ENCODE measurements around the gene ARHGEF38.
"Not testable (repeated sequence)": the region's sequence is repeated elsewhere in the genome, so short reads cannot be mapped to it uniquely, and the experiment has no call there.

The ARHGEF38 gene

DNA sequence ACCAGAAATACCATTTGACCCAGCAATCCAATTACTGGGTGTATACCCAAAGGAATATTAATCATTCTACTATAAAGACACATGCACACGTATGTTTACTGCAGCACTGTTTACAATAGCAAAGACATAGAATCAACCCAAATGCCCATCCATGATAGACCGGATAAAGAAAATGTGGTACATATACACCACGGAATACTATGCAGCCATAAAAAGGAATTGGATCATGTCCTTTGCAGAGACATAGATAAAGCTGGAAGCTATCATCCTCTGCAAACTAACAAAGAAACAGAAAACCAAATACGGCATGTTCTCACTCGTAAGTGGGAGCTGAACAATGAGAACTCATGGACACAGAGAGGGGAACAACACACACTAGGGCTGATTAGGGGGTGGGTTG, 57.4 kb downstream of the ARHGEF38 start:
- not testable (repeated sequence) for DNase-seq (ENCODE audit: low read depth)

DNA sequence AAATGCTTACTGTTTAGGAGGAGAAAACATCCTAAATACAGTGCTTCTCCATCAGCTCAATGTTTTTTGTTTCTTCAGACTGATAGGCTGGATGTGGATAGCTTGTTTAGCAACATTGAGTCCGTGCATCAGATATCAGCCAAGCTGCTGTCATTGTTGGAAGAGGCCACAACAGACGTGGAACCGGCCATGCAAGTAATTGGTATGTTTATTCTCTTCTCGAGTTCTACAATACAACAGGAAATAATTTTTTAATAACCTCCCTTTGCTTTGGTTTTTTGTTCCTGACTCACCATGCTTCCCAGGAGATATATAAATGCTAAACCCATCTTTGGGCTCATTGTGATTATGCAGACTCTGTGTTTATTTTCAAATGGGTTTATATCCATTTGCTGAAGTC, 60.9 kb downstream of the ARHGEF38 start:
- DNase-seq (ENCODE audit: low read depth), result no peak

DNA sequence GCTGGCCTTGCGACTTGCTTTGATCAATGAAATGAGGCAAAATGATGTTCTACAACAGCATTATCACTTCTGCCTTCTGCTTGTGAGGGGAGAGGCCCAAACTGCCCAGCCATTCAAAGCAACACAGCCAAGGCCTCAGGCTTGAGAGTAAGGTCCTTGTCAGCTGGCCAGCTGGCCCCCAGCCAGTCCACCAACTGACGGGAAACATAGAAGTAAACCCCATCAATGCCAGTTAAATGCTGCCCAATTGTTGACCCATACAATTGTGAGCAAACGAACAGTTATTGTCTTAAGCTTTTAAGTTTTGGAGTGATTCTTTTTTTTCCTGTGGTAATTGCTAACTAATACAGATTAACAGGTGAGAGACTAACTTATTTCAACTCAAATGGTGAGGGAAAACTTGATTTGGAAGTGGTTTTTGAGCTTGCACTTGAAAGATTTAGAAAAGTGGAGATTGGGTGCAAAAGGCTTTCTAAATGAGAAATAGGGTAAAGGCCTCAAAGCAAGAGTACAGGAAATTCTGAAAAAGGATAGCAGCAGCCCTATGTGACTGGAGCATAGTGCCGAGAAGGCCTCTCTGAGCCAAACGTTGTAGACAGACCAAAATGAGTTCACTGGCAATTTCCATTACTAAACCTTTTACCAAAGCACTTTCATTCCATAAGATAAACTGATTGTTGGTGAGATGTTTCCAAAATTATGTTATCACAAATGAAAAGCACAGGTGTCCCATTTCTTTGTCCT, 66.9 kb downstream of the ARHGEF38 start:
- no peak for DNase-seq (ENCODE audit: low read depth)

DNA sequence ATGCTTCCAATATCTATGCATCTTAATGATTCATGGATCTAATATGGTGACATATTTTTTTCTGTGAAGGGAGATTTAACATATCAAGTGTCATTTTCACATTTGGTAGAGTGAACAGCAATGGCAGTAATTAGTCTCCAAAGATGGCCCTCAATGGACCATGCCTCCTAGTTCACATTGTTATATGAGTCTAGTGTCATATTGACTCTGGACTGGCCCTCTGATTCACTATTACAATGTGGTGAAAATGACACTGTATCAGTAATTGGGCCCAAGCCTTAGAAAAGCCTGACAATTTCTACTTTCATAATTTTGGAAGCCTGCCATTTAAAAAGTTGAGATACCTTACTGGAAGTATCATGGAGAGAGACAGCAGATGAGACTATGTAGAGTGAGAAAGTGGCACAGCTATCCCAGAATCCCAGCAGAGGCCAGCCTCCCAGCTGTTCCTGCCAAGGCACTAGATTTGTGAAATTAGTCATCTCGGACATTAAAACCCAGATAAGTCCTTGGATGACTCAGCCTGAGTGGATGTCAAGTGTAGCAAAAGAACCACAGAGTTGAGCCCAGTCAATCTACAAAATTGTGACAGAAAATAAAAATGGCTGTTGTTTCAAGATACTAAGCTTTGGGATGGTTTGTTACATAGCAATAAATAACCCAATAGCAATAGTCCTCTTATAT, 68.4 kb downstream of the ARHGEF38 start:
- DNase-seq (ENCODE audit: low read depth), result no peak

DNA sequence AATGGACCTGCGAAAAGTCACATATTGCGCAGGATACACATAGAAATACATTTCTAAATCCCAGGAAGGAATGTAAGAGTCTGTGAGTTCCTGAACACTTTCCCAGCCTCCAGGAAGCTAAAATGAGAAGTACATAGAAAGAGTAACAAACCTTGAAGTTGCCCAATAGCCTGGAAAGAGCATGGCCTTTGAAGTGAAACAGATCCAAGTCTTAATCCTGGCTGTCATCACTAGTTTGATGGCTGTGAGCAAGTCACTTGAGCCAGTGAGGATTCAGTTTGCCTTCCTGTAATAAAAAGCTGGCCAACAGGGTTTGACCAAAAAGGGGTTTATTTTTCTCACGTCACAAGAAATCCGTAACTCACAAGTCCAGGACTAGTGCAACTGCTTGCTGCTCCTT, 69.8 kb downstream of the ARHGEF38 start:
- no peak for DNase-seq (ENCODE audit: low read depth)

DNA sequence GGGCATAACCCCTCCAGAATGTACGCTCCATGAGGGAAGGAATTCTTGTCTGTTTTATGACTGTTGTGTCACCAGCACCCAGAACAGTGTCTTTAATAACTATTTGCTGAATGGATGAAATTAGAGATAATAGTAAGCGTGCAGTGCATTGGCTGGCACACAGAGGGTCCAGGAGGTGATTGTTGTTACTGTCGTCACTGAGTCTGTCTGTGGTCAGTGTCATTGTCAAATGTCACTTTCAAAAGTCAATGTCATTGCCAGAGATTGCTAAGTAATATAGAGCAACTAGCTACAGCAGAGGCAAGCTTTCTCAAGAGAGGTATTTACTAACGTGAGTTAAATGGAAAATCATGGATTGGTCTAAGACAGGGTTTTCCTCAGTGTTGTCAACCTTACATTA, 70.7 kb downstream of the ARHGEF38 start:
- DNase-seq (ENCODE audit: low read depth), result no peak

DNA sequence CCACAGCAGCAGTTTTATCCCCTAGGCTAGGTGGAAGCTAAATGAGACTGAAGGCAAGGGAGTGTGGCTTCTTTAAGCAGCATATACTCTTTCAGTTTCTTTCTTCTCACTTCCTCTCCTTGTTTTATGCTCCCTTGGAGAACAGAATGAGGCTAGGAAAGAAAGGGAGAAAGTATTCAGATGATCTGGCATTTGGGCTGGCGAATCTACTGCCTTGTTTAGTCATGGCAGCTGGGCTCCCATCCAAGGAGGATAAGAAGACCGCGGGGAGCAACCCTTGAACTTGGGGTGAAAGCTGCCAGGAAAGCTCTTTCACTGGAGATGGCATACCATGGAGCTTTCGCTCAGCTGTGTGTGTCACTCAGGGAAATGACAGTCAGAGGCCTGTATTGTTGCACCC, 72.1 kb downstream of the ARHGEF38 start:
- DNase-seq (ENCODE audit: low read depth), result no peak

DNA sequence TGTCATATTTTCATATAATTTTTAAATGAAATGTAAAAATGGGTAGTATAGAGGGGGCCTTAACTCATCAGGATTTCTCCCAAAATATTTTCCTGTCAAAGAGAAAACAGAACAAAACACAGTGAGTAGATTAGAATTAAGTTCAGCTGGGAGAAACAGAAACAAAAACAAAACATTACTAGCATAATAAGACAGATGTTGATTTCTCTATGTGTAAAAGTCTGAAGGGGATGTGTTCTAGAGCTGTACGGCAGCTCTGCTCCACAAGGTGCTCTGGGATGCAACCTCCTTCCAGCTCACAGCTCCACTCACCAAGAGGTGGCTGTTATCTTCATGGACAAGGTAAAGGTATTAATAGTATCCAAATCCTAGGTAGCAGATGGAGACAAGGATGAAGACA, 72.8 kb downstream of the ARHGEF38 start:
- DNase-seq (ENCODE audit: low read depth), result no peak

DNA sequence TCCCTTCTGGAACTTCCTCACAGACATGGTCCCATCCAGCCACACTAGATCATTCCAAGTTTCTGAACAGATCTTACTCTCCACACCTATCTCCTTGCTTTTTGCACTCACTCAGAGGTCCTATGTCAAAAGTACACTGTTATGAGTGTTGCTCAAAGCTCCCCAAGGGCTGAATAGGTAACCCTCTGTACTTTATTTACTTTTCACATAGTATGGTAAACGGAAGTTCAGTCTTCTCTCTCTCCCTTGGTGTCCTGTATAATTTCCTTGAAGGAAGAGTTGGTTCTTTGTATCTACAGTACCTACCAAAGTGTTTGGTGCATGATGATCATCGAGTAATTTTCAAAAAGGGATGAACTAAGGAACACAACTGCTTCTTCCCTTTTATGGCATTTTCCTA, 74.4 kb downstream of the ARHGEF38 start:
- DNase-seq (ENCODE audit: low read depth), result no peak

DNA sequence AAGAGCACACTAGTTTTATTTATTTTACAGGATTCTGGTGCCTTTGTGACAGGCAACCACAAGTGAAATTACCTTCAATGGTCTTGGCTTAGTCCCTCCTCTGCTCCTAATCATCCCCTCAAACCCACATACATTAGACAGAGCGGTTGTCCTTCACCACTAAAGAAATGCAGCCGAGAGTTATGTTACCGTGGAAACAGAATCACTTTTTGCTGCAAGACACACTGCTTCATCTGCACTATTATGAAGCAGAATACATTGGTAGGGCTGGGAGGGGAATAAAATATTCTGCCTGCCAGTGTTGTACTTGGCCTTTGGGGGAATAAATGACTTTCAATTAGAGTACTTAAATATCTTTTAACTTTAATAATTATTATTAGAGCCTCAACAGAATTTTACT, 75.2 kb downstream of the ARHGEF38 start:
- DNase-seq (ENCODE audit: low read depth), result no peak

DNA sequence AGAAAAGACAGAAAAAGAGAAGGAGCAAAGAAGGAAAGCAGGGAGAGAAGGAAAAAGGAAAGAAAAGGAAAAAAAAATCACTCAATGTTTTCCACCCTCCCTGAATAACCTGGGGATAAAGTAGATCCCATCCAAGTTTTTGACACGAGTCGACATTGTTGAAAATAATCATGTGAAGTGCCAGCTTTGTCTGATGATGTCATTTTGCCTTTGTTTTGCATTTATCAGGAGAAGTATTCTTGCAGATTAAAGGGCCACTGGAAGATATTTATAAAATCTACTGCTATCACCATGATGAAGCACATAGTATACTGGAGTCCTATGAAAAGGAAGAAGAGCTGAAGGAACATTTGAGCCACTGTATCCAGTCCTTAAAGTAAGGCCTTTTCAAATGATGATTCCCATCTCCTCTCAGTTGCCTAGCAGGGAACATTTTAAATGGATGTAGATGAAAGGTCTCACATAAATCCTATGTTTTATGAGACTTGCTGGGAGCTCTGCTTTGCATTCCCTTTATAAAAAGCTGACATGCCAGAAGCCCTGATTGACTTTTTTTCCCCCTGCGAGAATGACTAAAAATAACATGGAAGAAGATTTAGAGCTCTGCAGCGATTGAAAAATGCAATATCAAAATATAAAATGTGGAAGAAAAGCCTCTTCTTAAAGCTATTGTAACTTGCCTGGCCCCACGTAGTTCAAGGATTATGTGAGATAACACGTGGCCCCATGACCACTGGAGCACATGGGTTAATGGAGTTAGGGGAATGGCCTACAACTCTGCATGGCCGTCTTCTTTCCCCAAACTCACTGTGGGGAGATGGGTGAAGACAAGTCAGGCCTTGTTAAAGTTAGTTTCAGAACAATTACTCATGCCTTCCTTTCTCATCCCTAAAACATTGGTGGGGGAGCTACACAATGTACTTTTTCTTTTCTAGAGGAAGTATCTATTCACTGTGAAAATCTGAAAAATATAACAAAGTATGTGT, 78.5 kb downstream of the ARHGEF38 start:
- no peak for DNase-seq (ENCODE audit: low read depth)

DNA sequence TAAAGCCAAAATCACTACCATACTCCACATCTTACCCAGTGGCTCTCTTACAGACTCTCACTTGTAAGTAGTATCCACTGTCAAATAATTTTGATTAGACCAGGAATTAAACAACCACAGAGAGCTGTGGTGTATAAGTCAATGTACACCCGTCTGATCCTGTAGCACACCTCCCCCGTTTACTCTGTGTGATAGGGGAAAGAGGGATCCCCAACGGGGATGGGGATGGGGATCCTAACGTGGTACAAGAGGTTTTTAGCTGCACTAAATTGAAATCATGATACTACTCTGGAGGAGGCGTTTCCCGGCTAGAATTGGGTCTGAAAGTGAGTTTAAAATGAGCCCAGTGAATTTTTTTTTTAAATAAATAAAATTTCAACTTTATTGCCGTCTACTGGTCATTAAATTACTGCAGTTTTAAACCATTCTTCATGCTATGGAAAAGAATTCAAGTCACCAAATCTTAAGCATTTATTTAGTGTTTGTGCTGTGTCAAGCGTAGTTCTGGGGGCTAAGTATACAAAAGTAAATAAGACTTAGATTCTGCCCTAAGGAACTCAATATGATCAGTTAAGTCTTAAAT, 79.5 kb downstream of the ARHGEF38 start:
- DNase-seq (ENCODE audit: low read depth), result no peak

DNA sequence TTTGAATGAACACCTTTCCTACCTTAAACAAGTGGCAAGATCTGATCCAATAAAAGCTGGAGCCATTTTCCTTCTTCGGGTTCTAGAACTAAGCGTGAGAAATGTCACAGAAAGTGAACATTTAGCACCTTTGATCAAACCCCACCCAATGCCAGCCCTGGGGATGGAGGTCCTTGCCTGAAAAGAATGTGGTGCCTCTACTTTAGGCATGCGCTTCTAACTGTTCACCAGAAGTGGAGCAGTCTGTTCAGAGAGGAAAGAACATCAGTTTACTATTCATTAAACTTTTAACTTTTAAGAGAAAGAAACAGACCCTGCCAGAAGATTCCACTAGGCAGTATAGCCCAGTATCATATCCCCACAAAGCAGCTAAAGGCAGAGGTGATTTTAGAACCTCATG, 80.2 kb downstream of the ARHGEF38 start:
- no peak for DNase-seq (ENCODE audit: low read depth)

DNA sequence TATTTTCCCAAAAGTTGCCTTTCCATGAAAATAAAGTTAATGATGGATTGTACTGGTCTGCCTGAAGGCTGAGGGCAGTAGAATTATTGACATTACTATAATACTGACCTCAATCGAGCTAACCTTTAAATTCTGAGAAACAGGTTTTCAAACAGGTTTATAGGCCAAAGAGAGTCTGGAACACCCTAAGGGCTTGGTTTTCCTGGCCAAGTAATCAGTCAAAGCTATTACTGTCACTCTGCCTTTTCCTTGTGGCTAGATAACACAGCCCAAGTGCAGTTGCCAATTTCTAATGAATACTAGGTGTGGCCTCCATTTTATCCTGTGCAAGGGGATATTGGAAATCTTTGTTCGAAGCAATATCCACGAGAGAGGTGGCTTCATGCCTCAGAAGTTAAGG, 80.8 kb downstream of the ARHGEF38 start:
- DNase-seq (ENCODE audit: low read depth), result no peak

DNA sequence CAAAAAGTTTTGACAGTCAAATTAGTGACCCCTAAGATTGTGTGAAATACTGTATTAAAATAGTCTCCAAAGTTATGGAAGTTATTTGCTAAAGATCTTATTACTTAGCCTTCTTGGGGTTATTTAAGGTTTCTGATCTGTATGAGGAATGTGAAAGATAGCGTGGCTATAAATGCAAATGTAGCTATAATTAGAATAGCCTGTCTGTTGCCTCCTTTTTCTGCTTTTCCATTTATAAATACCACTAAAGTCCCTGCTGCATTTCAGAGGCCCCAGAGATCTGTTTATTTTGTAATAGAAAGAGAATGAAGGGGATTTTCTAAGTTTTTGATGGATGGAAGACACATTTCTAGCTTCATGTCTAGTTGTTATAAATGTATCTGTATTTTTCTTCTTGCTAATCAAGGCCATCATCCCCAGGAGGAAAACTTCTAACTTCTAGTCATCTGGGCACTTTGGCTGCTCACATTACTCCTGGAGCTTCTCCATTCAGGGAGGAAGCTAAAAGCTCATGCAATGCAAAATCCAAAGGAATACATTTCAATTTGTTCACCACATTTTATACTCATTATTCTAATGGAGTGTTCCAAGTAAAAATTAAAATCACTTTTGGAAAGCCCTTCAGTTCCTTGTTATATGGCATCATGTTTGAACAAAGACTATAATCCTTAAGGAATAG, 82.1 kb downstream of the ARHGEF38 start:
- DNase-seq (ENCODE audit: low read depth), result no peak

DNA sequence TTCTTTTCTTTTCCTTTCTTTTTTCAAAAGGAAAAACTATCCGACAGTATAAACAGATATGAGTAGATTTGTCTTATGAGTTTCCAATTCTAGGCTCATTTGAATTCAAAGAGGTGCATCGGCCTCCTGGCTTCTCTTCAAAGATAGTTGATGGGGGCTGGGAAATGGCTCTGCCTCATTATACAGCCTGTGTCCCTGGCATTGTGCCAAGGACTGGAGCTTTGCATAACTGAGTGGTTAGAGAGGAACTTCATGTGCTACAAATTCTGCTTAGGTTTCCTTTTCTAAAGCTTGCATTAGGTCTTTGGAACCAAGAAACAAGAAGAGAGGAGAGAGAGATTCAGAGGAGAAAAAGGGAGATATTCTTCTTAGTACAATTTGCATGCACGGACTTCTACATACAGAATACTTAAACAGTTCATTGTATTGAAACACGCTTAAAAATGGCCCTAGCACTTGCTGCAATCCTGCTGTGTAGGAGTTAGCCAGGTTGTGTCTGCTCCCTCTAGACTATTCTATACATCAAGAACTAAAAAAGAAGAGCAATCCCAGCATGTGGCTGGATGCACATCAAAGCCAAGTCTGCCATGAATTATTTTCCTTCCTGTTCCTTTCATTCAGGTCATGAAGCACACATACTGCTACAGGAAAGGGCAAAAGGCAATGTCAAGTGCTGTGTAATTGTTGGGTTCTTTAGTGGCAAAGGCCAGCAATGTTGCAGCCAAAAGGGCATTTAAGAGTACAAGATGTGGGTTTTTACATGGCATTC, 85.2 kb downstream of the ARHGEF38 start:
- no peak for DNase-seq (ENCODE audit: low read depth)

DNA sequence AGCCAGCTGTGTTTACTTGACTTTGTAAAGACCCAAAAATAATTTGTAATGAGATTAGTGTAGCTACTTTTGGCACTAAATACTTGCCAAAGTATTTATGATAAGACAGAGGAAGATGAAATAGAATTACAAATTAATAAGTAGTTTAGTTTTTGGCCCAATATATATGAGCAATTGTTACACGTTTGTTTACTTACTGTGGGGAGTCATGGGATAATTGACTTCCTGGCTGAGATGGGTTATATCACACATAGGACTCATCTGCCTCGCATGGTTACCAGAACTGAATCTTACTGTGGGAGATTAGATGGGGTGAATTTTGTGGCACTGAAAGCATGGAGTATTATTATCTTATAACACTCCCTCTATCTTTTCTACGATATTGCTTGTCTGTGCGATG, 89.4 kb downstream of the ARHGEF38 start:
- DNase-seq (ENCODE audit: low read depth), result no peak

DNA sequence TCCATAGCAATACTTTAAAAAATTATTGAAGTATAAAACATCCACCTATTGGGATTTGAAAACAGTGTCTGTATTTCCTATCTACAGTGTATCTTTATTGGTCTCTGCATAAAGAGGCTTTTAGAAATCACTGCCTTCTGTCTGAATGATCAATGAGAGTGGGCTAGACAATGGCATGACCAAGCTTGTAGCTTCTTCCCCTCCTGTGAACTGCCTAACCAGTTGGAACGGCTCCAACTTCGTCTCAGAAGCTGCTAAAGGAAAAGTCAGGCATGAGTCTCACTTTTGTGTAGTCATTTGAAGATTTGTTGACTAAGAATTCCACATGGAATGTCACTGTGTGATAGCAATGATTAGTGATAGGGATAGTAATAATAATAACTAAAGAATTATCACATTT, 91.8 kb downstream of the ARHGEF38 start:
- no peak for DNase-seq (ENCODE audit: low read depth)

DNA sequence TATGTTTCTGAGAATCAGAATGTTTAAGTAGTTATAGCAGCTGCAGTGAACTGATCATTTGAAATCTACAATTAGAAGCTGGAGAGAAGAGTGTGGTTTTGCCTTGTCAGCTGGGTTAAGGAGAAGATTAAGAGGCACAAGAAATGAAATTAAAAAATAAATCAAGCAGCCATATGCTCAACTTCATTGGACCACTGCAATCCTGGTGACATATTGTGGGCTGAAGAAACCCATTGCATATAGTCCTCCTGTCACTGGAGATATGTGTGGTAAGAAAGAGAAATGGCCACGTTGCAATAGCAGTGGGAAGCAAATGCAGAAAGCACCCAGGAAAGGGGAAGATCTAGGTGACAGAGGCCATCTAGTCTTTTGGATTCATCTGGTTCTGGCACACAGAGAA, 93.0 kb downstream of the ARHGEF38 start:
- DNase-seq (ENCODE audit: low read depth), result no peak

DNA sequence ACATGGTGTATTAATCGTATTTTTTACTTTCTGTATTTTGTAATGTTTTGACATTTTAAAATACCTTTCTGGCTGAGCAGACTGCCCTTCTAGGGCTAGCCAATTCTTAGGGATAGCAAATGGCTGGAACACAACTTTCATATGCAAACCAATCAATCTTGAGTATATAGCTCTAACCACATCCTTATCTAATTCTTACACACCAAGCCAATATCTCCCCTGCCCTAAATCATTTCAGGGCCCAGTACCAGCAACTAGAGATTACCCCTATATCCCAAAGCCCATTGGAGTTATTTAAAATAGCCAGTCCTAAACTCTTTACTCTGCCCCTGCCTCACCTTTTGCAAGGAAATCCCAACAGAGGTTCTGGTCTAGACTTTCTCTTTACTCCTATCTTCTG, 97.8 kb downstream of the ARHGEF38 start:
- no peak for DNase-seq (ENCODE audit: low read depth)

DNA sequence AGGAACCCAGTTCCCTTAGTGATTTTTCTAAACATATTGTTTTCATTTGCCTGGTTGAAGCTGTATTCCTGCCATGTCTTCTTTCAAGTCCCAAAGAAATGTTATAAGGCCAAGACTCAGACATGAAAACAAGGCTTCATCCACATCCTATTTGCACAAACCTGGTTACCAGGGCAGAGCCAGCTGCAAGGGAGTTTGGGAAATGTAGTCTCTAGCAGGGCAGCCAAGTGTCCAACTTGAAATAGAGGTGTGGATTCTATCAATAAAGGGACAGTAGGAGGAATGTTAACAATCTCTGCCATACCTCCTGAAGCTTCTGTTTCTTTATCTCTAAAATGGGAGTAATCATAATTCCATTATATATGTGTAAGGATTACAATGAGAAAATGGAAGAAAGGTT, 99.5 kb downstream of the ARHGEF38 start:
- DNase-seq (ENCODE audit: low read depth), result no peak

Data from T follicular helper cell (primary cell).